Upper lobe of right lung (tissue), 1 donor: Measurements from ENCODE around the gene EHD2. TPM values are rescaled to one million over a fixed set of nuclear protein-coding genes. Genes with fewer than 3 reads are reported as not detected.

Source experiments
- ATAC-seq: fragments of 200-7000 bp; cut with Tn5 transposase; one replicate; pipeline ENCODE4 v1.9.1; 2020; ENCODE audit warnings: mild to moderate bottlenecking, moderate library complexity
- DNase-seq: peaks from one replicate; pipeline ENCODE4 v3.0.0-alpha.2; 2020
- H3K27ac ChIP-seq: fragments of 200-600 bp; one replicate; pipeline ENCODE4 v1.8.0; 2022
- H3K27me3 ChIP-seq: fragments of 200-600 bp; one replicate; pipeline ENCODE4 v1.8.0; 2022; ENCODE audit warnings: mild to moderate bottlenecking
- H3K36me3 ChIP-seq: fragments of 200-600 bp; one replicate; pipeline ENCODE4 v1.8.0; 2022
- H3K4me1 ChIP-seq: fragments of 200-600 bp; one replicate; pipeline ENCODE4 v1.8.0; 2022
- H3K4me3 ChIP-seq: fragments of 200-600 bp; one replicate; pipeline ENCODE4 v1.8.0; 2022; ENCODE audit warnings: mild to moderate bottlenecking
- H3K9me3 ChIP-seq: fragments of 200-600 bp; one replicate; pipeline ENCODE4 v1.8.0; 2022
- CTCF ChIP-seq: fragments of 200-600 bp; IDR thresholded peaks from one replicate; pipeline ENCODE4 v1.8.0; 2022; ENCODE audit warnings: antibody characterized with exemption
- intact Hi-C: fragments of 100-400 bp; cut with DNase I; formaldehyde crosslinking; loops from one replicate; pipeline ENCODE4 v1.11.0; 2022
- total RNA-seq: library from RNA; stranded (reverse); fragmentation: NEBNext Ultra II Directional; extraction: Animal tissue kit (Norgen Biotek cat#: 25700); gene quantifications from one replicate; pipeline ENCODE4 v1.2.1, GENCODE V29; 2021
- donor health status: DM: no; HTN: yes; CAD: no; lungs with severe emphysema.

EHD2 gene
- total RNA-seq, 1 donor from 2014 or later: 210 TPM

- DNase-seq (no peak), ATAC-seq (no peak)
- no peaks in the 10 kb centered on the region for H3K27me3 ChIP-seq
- TF ChIP-seq CTCF: no peak
- no peak overlapping the region for H3K4me3 ChIP-seq
- peaks cover 27% of the 10 kb centered on the region for H3K36me3 ChIP-seq
- no peaks in the 10 kb centered on the region for H3K9me3 ChIP-seq
- H3K4me1 ChIP-seq: no peaks in the 10 kb centered on the region
- H3K27ac ChIP-seq: no peak overlapping the region
- intact Hi-C loops: no loop called here
Measured at GRCh38 chr19:47682939-47683338, 30.3 kb upstream of the EHD2 start.

GRCh38 chr19:47686679-47687450 is 26.4 kb upstream of the EHD2 start:
- no peak for TF ChIP-seq CTCF
- intact Hi-C loops: no loop called here
- H3K36me3 ChIP-seq: peaks cover 21% of the 10 kb centered on the region

GRCh38 chr19:47687906-47688305 is 25.3 kb upstream of the EHD2 start:
- ATAC-seq (no peak), DNase-seq (no peak)
- Histone ChIP-seq H3K9me3 (no peaks in the 10 kb centered on the region), H3K4me1 (no peaks in the 10 kb centered on the region), H3K36me3 (peaks cover 28% of the 10 kb centered on the region), H3K27ac (no peak overlapping the region), H3K27me3 (no peaks in the 10 kb centered on the region), H3K4me3 (no peak overlapping the region)
- intact Hi-C loops: no loop called here
- no peak for TF ChIP-seq CTCF

More at GRCh38 chr19:47686679-47687450, 26.4 kb upstream of the EHD2 start:
- Histone ChIP-seq H3K4me3 (no peak overlapping the region), H3K9me3 (no peaks in the 10 kb centered on the region), H3K4me1 (no peaks in the 10 kb centered on the region), H3K27ac (no peak overlapping the region), H3K27me3 (no peaks in the 10 kb centered on the region)
- ATAC-seq (no peak), DNase-seq (no peak)

- H3K36me3 ChIP-seq: peaks cover 20% of the 10 kb centered on the region
- intact Hi-C loops: loop anchor here (10.0 kb wide), 1 partner anchor 76 kb away; no protein-coding TSS in a partner anchor
- H3K27ac ChIP-seq: no peak overlapping the region
- no peaks in the 10 kb centered on the region for H3K9me3 ChIP-seq
- no peaks in the 10 kb centered on the region for H3K4me1 ChIP-seq
- ATAC-seq: no peak
- no peaks in the 10 kb centered on the region for H3K27me3 ChIP-seq
- no peak for TF ChIP-seq CTCF
- DNase-seq: no peak
- H3K4me3 ChIP-seq: no peak overlapping the region
Measured at GRCh38 chr19:47691090-47691489, 22.1 kb upstream of the EHD2 start.

GRCh38 chr19:47691782-47692181 is 21.4 kb upstream of the EHD2 start:
- Histone ChIP-seq H3K27ac (no peak overlapping the region), H3K4me3 (no peak overlapping the region), H3K9me3 (no peaks in the 10 kb centered on the region), H3K4me1 (no peaks in the 10 kb centered on the region), H3K36me3 (peaks cover 20% of the 10 kb centered on the region), H3K27me3 (no peaks in the 10 kb centered on the region)
- intact Hi-C loops: loop anchor here (10.0 kb wide), 1 partner anchor 77 kb away; no protein-coding TSS in a partner anchor
- TF ChIP-seq CTCF: no peak
- DNase-seq (no peak), ATAC-seq (no peak)
